A673 (cell line): Measurements from ENCODE around the gene MLH3. TPM values are rescaled to one million over a fixed set of nuclear protein-coding genes. Genes with fewer than 3 reads are reported as not detected.
A peak's percentile ranks its signal among the peaks of the same experiment; 100 is the strongest.

Source experiments
- BruUV-seq: library from RNA; stranded (reverse); fragments of 400-500 nt; replicated peaks from 2 replicates; lab custom pipeline; 2021; lab: Mats Ljungman, UMichigan
- CTCF ChIA-PET: fragments of 300-600 bp; sonication (Branson Sonifier 250); formaldehyde crosslinking; loops from one replicate; lab custom pipeline; 2022; ENCODE audit warnings: antibody characterized with exemption; lab: Charles Lee
- POLR2A ChIA-PET: fragments of 300-600 bp; sonication (Branson Sonifier 250); formaldehyde crosslinking; loops from one replicate; lab custom pipeline; 2022; ENCODE audit warnings: antibody characterized with exemption; ENCODE audit not compliant: low non-redundant PET; lab: Charles Lee
- DNase-seq: peaks from one replicate; pipeline ENCODE4 v3.0.0-alpha.2; 2015; ENCODE audit warnings: low spot score
- H3K27ac ChIP-seq: fragments of 200-600 bp; sonication (generic); 2 replicates; pipeline ENCODE4 v1.5.1; 2016; ENCODE audit warnings: mixed run types, low read depth, mild to moderate bottlenecking, mixed read lengths, antibody characterized with exemption, low read length; ENCODE audit not compliant: poor library complexity, severe bottlenecking
- H3K27me3 ChIP-seq: fragments of 200-600 bp; sonication (generic); replicated peaks from 2 replicates; pipeline ENCODE4 v1.6.1; 2017; ENCODE audit warnings: mixed run types, low read depth, mild to moderate bottlenecking, mixed read lengths, antibody characterized with exemption, low read length; ENCODE audit not compliant: insufficient read depth, poor library complexity
- H3K36me3 ChIP-seq: fragments of 200-600 bp; sonication (generic); 2 replicates; pipeline ENCODE4 v1.6.1; 2016; ENCODE audit warnings: mixed run types, mild to moderate bottlenecking, mixed read lengths, antibody characterized with exemption, low read length; ENCODE audit not compliant: insufficient read depth, poor library complexity, severe bottlenecking
- H3K4me1 ChIP-seq: fragments of 200-600 bp; sonication (generic); 2 replicates; pipeline ENCODE4 v1.6.1; 2017; ENCODE audit warnings: mixed run types, mild to moderate bottlenecking, mixed read lengths, antibody characterized with exemption, low read length; ENCODE audit not compliant: insufficient read depth, poor library complexity, severe bottlenecking
- H3K4me3 ChIP-seq: fragments of 200-600 bp; sonication (generic); 2 replicates; pipeline ENCODE4 v1.5.1; 2016; ENCODE audit warnings: low read depth, mixed run types, mild to moderate bottlenecking, mixed read lengths, low read length; ENCODE audit not compliant: poor library complexity, severe bottlenecking
- H3K9me3 ChIP-seq: fragments of 200-600 bp; sonication (generic); 2 replicates; pipeline ENCODE4 v1.6.1; 2016; ENCODE audit warnings: mixed run types, low read depth, mild to moderate bottlenecking, mixed read lengths, antibody characterized with exemption, low read length; ENCODE audit not compliant: poor library complexity, severe bottlenecking
- EZH2 ChIP-seq: fragments of 200-600 bp; sonication (generic); IDR thresholded peaks from 2 replicates; pipeline ENCODE4 v1.6.1; 2017; ENCODE audit warnings: borderline replicate concordance, low read depth, mild to moderate bottlenecking, mixed read lengths, antibody characterized with exemption, low read length; ENCODE audit not compliant: poor library complexity, severe bottlenecking
- intact Hi-C: fragments of 100-400 bp; cut with micrococcal nuclease; formaldehyde crosslinking; loops from one replicate; pipeline ENCODE4 v1.10.0; 2022; ENCODE audit not compliant: unreplicated experiment
- total RNA-seq: library from RNA; stranded (reverse); gene quantifications from 2 replicates; pipeline ENCODE4 v1.2.3, GENCODE V29; 2021
- TF ChIP-seq, protein P1 (sequence below): fragments of 300-800, 200-600 bp; sonication (generic); conservative IDR thresholded peaks from 2 replicates; pipeline ENCODE4 v1.5.1; 2017; ENCODE audit warnings: low read depth, mild to moderate bottlenecking, antibody characterized with exemption, low read length, moderate library complexity, mixed read lengths

The MLH3 gene
- total RNA-seq, 1 experiment from 2014 or later, result 24.0 TPM

GRCh38 chr14:75067212-75067611, 15.9 kb upstream of the MLH3 start:
- no peak overlapping the region for H3K4me3 ChIP-seq
- ChIA-PET POLR2A (no interaction called here), CTCF (no interaction called here)
- no peak for DNase-seq
- H3K36me3 ChIP-seq, result no peaks in the 10 kb centered on the region
- no peak overlapping the region for H3K27ac ChIP-seq
- TF ChIP-seq, protein P1, sequence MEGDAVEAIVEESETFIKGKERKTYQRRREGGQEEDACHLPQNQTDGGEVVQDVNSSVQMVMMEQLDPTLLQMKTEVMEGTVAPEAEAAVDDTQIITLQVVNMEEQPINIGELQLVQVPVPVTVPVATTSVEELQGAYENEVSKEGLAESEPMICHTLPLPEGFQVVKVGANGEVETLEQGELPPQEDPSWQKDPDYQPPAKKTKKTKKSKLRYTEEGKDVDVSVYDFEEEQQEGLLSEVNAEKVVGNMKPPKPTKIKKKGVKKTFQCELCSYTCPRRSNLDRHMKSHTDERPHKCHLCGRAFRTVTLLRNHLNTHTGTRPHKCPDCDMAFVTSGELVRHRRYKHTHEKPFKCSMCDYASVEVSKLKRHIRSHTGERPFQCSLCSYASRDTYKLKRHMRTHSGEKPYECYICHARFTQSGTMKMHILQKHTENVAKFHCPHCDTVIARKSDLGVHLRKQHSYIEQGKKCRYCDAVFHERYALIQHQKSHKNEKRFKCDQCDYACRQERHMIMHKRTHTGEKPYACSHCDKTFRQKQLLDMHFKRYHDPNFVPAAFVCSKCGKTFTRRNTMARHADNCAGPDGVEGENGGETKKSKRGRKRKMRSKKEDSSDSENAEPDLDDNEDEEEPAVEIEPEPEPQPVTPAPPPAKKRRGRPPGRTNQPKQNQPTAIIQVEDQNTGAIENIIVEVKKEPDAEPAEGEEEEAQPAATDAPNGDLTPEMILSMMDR, result no peak
- TF ChIP-seq EZH2, result no peak
- H3K4me1 ChIP-seq, result peaks cover 22% of the 10 kb centered on the region
- intact Hi-C loops, result loop anchor here (5.0 kb wide), 1 partner anchor 115 kb away; no protein-coding TSS in a partner anchor
- H3K9me3 ChIP-seq, result no peaks in the 10 kb centered on the region
- no TSS peak for BruUV-seq
- no peaks in the 10 kb centered on the region for H3K27me3 ChIP-seq

DNA sequence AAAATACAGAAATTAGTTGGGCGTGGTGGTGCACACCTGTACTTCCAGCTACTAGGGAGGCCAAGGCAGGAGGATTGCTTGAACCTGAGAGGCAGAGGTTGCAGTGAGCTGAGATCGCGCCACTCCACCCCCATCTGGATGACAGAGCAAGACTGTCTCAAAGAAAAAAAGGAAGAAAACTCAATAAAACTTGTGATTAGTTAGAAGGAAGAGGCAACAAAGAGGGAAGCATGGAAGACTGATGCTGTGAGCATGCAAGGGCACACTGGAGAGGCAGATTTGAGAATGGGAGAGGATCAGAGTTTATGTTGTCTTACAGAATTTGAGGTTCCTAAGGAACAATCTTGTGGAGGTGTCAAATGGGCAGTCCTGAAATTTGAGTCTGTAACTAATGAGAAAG, 15.4 kb upstream of the MLH3 start:
- no TSS peak for BruUV-seq

DNA sequence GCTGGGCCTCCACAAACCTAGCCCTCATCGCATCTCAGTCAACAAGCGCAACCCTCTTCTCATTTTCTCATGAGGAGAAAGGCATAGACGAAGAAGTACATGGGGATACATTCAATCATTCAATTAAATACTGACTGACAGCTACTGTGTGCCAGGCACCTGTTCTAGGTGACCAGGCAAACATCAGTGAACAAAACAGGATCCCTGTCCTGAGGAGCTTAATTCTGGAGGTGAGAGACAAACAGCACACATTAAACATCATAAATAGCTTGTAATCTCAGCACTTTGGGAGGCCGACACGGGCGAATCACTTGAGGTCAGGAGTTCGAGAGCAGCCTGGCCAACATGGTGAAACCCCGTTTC, 12.9 kb upstream of the MLH3 start:
- Histone ChIP-seq H3K36me3 (peaks cover 19% of the 10 kb centered on the region), H3K4me1 (peaks cover 14% of the 10 kb centered on the region), H3K27me3 (no peaks in the 10 kb centered on the region), H3K4me3 (peak overlapping the region; percentile 71), H3K27ac (no peak overlapping the region), H3K9me3 (peaks cover 8% of the 10 kb centered on the region)
- TF ChIP-seq, protein P1, result no peak
- no peak for TF ChIP-seq EZH2
- POLR2A ChIA-PET, result no interaction called here
- DNase-seq, result no peak
- CTCF ChIA-PET, result interaction anchor here (1.6 kb wide), 1 partner anchor 119 kb away, joined by 5 read pairs; no protein-coding TSS in a partner anchor
- intact Hi-C loops, result no loop called here
- BruUV-seq, result no TSS peak

More for the DNA sequence above, 15.4 kb upstream of the MLH3 start:
- Histone ChIP-seq H3K4me1 (peaks cover 22% of the 10 kb centered on the region), H3K9me3 (no peaks in the 10 kb centered on the region), H3K27me3 (no peaks in the 10 kb centered on the region), H3K4me3 (no peak overlapping the region), H3K36me3 (no peaks in the 10 kb centered on the region), H3K27ac (no peak overlapping the region)
- ChIA-PET CTCF (no interaction called here), POLR2A (no interaction called here)
- DNase-seq, result no peak
- intact Hi-C loops, result loop anchor here (5.0 kb wide), 1 partner anchor 114 kb away; no protein-coding TSS in a partner anchor
- TF ChIP-seq EZH2, result no peak
- TF ChIP-seq, protein P1, result no peak
